ENCODE measurements around the gene CUEDC2. TPM values are rescaled to one million over a fixed set of nuclear protein-coding genes. Genes with fewer than 3 reads are reported as not detected.

Gene CUEDC2
- polyA plus RNA-seq, 1 donor, result 38.7 TPM

GRCh38 chr10:102467971-102468438 lies 35.6 kb upstream of the CUEDC2 start:
- WGBS (ENCODE audit: insufficient coverage, low lambda C conversion rate), result 40% methylated on average over 1 of the region's 6 CpGs
- peaks cover 7% of the 10 kb centered on the region for H3K4me1 ChIP-seq (ENCODE audit: control insufficient read depth, insufficient read depth, low read length)
- no peaks in the 10 kb centered on the region for H3K9me3 ChIP-seq (ENCODE audit: control insufficient read depth, low read depth, low read length)
- H3K36me3 ChIP-seq (ENCODE audit: control insufficient read depth, insufficient read depth, low read length), result no peaks in the 10 kb centered on the region
- DNase-seq, result peak in 1 of 2 donors; percentile 31
- H3K4me3 ChIP-seq (ENCODE audit: low read length), result no peak overlapping the region
- H3K27ac ChIP-seq (ENCODE audit: low read length), result no peak overlapping the region
- peaks cover 3% of the 10 kb centered on the region for H3K27me3 ChIP-seq (ENCODE audit: control insufficient read depth, insufficient read depth, low read length)

- Histone ChIP-seq H3K9me3 (ENCODE audit: control insufficient read depth, low read depth, low read length) (no peaks in the 10 kb centered on the region), H3K4me1 (ENCODE audit: control insufficient read depth, insufficient read depth, low read length) (peaks cover 11% of the 10 kb centered on the region), H3K36me3 (ENCODE audit: control insufficient read depth, insufficient read depth, low read length) (no peaks in the 10 kb centered on the region), H3K27me3 (ENCODE audit: control insufficient read depth, insufficient read depth, low read length) (peaks cover 6% of the 10 kb centered on the region), H3K27ac (ENCODE audit: low read length) (no peak overlapping the region), H3K4me3 (ENCODE audit: low read length) (no peak overlapping the region)
- no peak for DNase-seq
- 79% methylated on average over 4 of the region's 6 CpGs for WGBS (ENCODE audit: insufficient coverage, low lambda C conversion rate)
Observed at GRCh38 chr10:102467318-102467717, 34.9 kb upstream of the CUEDC2 start.

GRCh38 chr10:102465466-102465865 lies 33.1 kb upstream of the CUEDC2 start:
- peaks cover 24% of the 10 kb centered on the region for H3K4me1 ChIP-seq (ENCODE audit: control insufficient read depth, insufficient read depth, low read length)
- no peak for DNase-seq
- H3K4me3 ChIP-seq (ENCODE audit: low read length), result no peak overlapping the region
- no peaks in the 10 kb centered on the region for H3K36me3 ChIP-seq (ENCODE audit: control insufficient read depth, insufficient read depth, low read length)
- H3K27me3 ChIP-seq (ENCODE audit: control insufficient read depth, insufficient read depth, low read length), result peaks cover 12% of the 10 kb centered on the region
- H3K9me3 ChIP-seq (ENCODE audit: control insufficient read depth, low read depth, low read length), result no peaks in the 10 kb centered on the region
- no CpG with 5 or more reads among the region's 3 CpGs for whole genome bisulfite sequencing (ENCODE audit: insufficient coverage, low lambda C conversion rate)
- no peak overlapping the region for H3K27ac ChIP-seq (ENCODE audit: low read length)

- peaks cover 24% of the 10 kb centered on the region for H3K4me1 ChIP-seq (ENCODE audit: control insufficient read depth, insufficient read depth, low read length)
- H3K27me3 ChIP-seq (ENCODE audit: control insufficient read depth, insufficient read depth, low read length), result peaks cover 12% of the 10 kb centered on the region
- DNase-seq, result no peak
- H3K4me3 ChIP-seq (ENCODE audit: low read length), result no peak overlapping the region
- no peaks in the 10 kb centered on the region for H3K36me3 ChIP-seq (ENCODE audit: control insufficient read depth, insufficient read depth, low read length)
- no peak overlapping the region for H3K27ac ChIP-seq (ENCODE audit: low read length)
- H3K9me3 ChIP-seq (ENCODE audit: control insufficient read depth, low read depth, low read length), result no peaks in the 10 kb centered on the region
- no CpG with 5 or more reads among the region's 10 CpGs for whole genome bisulfite sequencing (ENCODE audit: insufficient coverage, low lambda C conversion rate)
Observed at GRCh38 chr10:102463983-102464382, 31.6 kb upstream of the CUEDC2 start.

- H3K4me3 ChIP-seq (ENCODE audit: low read length), result peak overlapping the region; percentile 23
- DNase-seq, result no peak
- H3K9me3 ChIP-seq (ENCODE audit: control insufficient read depth, low read depth, low read length), result no peaks in the 10 kb centered on the region
- WGBS (ENCODE audit: insufficient coverage, low lambda C conversion rate), result no CpG with 5 or more reads among the region's 6 CpGs
- H3K36me3 ChIP-seq (ENCODE audit: control insufficient read depth, insufficient read depth, low read length), result no peaks in the 10 kb centered on the region
- peaks cover 12% of the 10 kb centered on the region for H3K27me3 ChIP-seq (ENCODE audit: control insufficient read depth, insufficient read depth, low read length)
- peak overlapping the region; percentile 22 for H3K27ac ChIP-seq (ENCODE audit: low read length)
- H3K4me1 ChIP-seq (ENCODE audit: control insufficient read depth, insufficient read depth, low read length), result peaks cover 33% of the 10 kb centered on the region
Observed at GRCh38 chr10:102462512-102463054, 30.2 kb upstream of the CUEDC2 start.

- H3K27me3 ChIP-seq (ENCODE audit: control insufficient read depth, insufficient read depth, low read length), result peaks cover 12% of the 10 kb centered on the region
- peak overlapping the region; percentile 23 for H3K27ac ChIP-seq (ENCODE audit: low read length)
- H3K9me3 ChIP-seq (ENCODE audit: control insufficient read depth, low read depth, low read length), result no peaks in the 10 kb centered on the region
- H3K4me3 ChIP-seq (ENCODE audit: low read length), result peak overlapping the region; percentile 57
- H3K4me1 ChIP-seq (ENCODE audit: control insufficient read depth, insufficient read depth, low read length), result peaks cover 41% of the 10 kb centered on the region
- DNase-seq, result peak; percentile 91 to 92
- no peaks in the 10 kb centered on the region for H3K36me3 ChIP-seq (ENCODE audit: control insufficient read depth, insufficient read depth, low read length)
- no CpG with 5 or more reads among the region's 54 CpGs for WGBS (ENCODE audit: insufficient coverage, low lambda C conversion rate)
Observed at GRCh38 chr10:102461187-102462054, 29.0 kb upstream of the CUEDC2 start.

- 0% methylated on average over 2 of the region's 8 CpGs for WGBS (ENCODE audit: insufficient coverage, low lambda C conversion rate)
- Histone ChIP-seq H3K27ac (ENCODE audit: low read length) (peak overlapping the region; percentile 23), H3K4me3 (ENCODE audit: low read length) (peak overlapping the region; percentile 57), H3K27me3 (ENCODE audit: control insufficient read depth, insufficient read depth, low read length) (peaks cover 12% of the 10 kb centered on the region), H3K36me3 (ENCODE audit: control insufficient read depth, insufficient read depth, low read length) (peaks cover 3% of the 10 kb centered on the region), H3K9me3 (ENCODE audit: control insufficient read depth, low read depth, low read length) (no peaks in the 10 kb centered on the region), H3K4me1 (ENCODE audit: control insufficient read depth, insufficient read depth, low read length) (peaks cover 46% of the 10 kb centered on the region)
- no peak for DNase-seq
Observed at GRCh38 chr10:102460836-102461186, 28.4 kb upstream of the CUEDC2 start.

GRCh38 chr10:102458656-102459055 lies 26.3 kb upstream of the CUEDC2 start:
- Histone ChIP-seq H3K27ac (ENCODE audit: low read length) (peak overlapping the region; percentile 89), H3K4me3 (ENCODE audit: low read length) (no peak overlapping the region), H3K4me1 (ENCODE audit: control insufficient read depth, insufficient read depth, low read length) (peaks cover 62% of the 10 kb centered on the region), H3K36me3 (ENCODE audit: control insufficient read depth, insufficient read depth, low read length) (peaks cover 3% of the 10 kb centered on the region), H3K27me3 (ENCODE audit: control insufficient read depth, insufficient read depth, low read length) (peaks cover 12% of the 10 kb centered on the region), H3K9me3 (ENCODE audit: control insufficient read depth, low read depth, low read length) (no peaks in the 10 kb centered on the region)
- no CpG with 5 or more reads among the region's 4 CpGs for WGBS (ENCODE audit: insufficient coverage, low lambda C conversion rate)
- DNase-seq, result peak; percentile 69 to 88

- H3K4me3 ChIP-seq (ENCODE audit: low read length), result no peak overlapping the region
- H3K27me3 ChIP-seq (ENCODE audit: control insufficient read depth, insufficient read depth, low read length), result peaks cover 7% of the 10 kb centered on the region
- peak overlapping the region; percentile 20 for H3K27ac ChIP-seq (ENCODE audit: low read length)
- no peak for DNase-seq
- peaks cover 59% of the 10 kb centered on the region for H3K4me1 ChIP-seq (ENCODE audit: control insufficient read depth, insufficient read depth, low read length)
- peaks cover 7% of the 10 kb centered on the region for H3K36me3 ChIP-seq (ENCODE audit: control insufficient read depth, insufficient read depth, low read length)
- H3K9me3 ChIP-seq (ENCODE audit: control insufficient read depth, low read depth, low read length), result no peaks in the 10 kb centered on the region
- WGBS (ENCODE audit: insufficient coverage, low lambda C conversion rate), result 90% methylated on average over 5 of the region's 9 CpGs
Observed at GRCh38 chr10:102457591-102458150, 25.3 kb upstream of the CUEDC2 start.

- no peaks in the 10 kb centered on the region for H3K9me3 ChIP-seq (ENCODE audit: control insufficient read depth, low read depth, low read length)
- no CpG with 5 or more reads among the region's 7 CpGs for WGBS (ENCODE audit: insufficient coverage, low lambda C conversion rate)
- peak; percentile 80 to 87 for DNase-seq
- H3K36me3 ChIP-seq (ENCODE audit: control insufficient read depth, insufficient read depth, low read length), result peaks cover 11% of the 10 kb centered on the region
- H3K27me3 ChIP-seq (ENCODE audit: control insufficient read depth, insufficient read depth, low read length), result no peaks in the 10 kb centered on the region
- no peak overlapping the region for H3K4me3 ChIP-seq (ENCODE audit: low read length)
- peaks cover 59% of the 10 kb centered on the region for H3K4me1 ChIP-seq (ENCODE audit: control insufficient read depth, insufficient read depth, low read length)
- peak overlapping the region; percentile 89 for H3K27ac ChIP-seq (ENCODE audit: low read length)
Observed at GRCh38 chr10:102455893-102456471, 23.6 kb upstream of the CUEDC2 start.

All from large intestine (tissue), 3 donors.